HepG2 (cell line): ENCODE results near the gene RCC1. TPM values are rescaled to one million over a fixed set of nuclear protein-coding genes. Genes with fewer than 3 reads are reported as not detected.
A peak's percentile ranks its signal among the peaks of the same experiment; 100 is the strongest.

Experiments
- ARID4A ChIP-seq: sonication (generic); formaldehyde crosslinking; IDR thresholded peaks from 2 replicates; pipeline ENCODE4 v1.5.0; 2020; ENCODE audit warnings: mild to moderate bottlenecking, missing genetic modification reagents, borderline replicate concordance
- BRF2 ChIP-seq: sonication (generic); formaldehyde crosslinking; IDR thresholded peaks from 2 replicates; pipeline ENCODE4 v1.8.1; 2022; ENCODE audit warnings: mild to moderate bottlenecking, missing genetic modification reagents
- CREBL2 ChIP-seq: sonication (generic); formaldehyde crosslinking; IDR thresholded peaks from 2 replicates; pipeline ENCODE4 v1.8.1; 2023; ENCODE audit warnings: missing genetic modification reagents, mild to moderate bottlenecking, borderline replicate concordance
- NFAT5 ChIP-seq: sonication (generic); formaldehyde crosslinking; IDR thresholded peaks from 2 replicates; pipeline ENCODE4 v1.4.0; 2020; ENCODE audit warnings: missing genetic modification reagents
- NR0B2 ChIP-seq: sonication (generic); formaldehyde crosslinking; IDR thresholded peaks from 2 replicates; pipeline ENCODE4 v1.4.0; 2020; ENCODE audit warnings: mild to moderate bottlenecking, missing genetic modification reagents
- NR3C1 ChIP-seq: sonication (generic); formaldehyde crosslinking; IDR thresholded peaks from 2 replicates; pipeline ENCODE4 v1.4.0; 2020; ENCODE audit warnings: missing genetic modification reagents
- PITX1 ChIP-seq: sonication (generic); formaldehyde crosslinking; IDR thresholded peaks from 2 replicates; pipeline ENCODE4 v1.5.1; 2020; ENCODE audit warnings: mild to moderate bottlenecking, missing genetic modification reagents
- RARA ChIP-seq: IDR thresholded peaks from 2 replicates; pipeline ENCODE4 v1.6.1; 2016; ENCODE audit warnings: missing genetic modification reagents, missing compliant biosample characterization
- ZBTB25 ChIP-seq: IDR thresholded peaks from 2 replicates; pipeline ENCODE4 v1.6.1; 2018; ENCODE audit warnings: missing genetic modification reagents
- ZNF292 ChIP-seq: sonication (generic); formaldehyde crosslinking; IDR thresholded peaks from 2 replicates; pipeline ENCODE4 v1.8.1; 2022; ENCODE audit warnings: mild to moderate bottlenecking, low read depth, missing genetic modification reagents, borderline replicate concordance
- ZNF317 ChIP-seq: sonication (generic); formaldehyde crosslinking; IDR thresholded peaks from 2 replicates; pipeline ENCODE4 v1.5.0; 2020; ENCODE audit warnings: mild to moderate bottlenecking, missing genetic modification reagents
- ZNF33A ChIP-seq: sonication (generic); formaldehyde crosslinking; IDR thresholded peaks from 2 replicates; pipeline ENCODE4 v1.5.1; 2020; ENCODE audit warnings: missing genetic modification reagents, mild to moderate bottlenecking, moderate library complexity, borderline replicate concordance
- ZNF34 ChIP-seq: sonication (generic); formaldehyde crosslinking; IDR thresholded peaks from 2 replicates; pipeline ENCODE4 v1.4.0; 2020; ENCODE audit warnings: mild to moderate bottlenecking, missing genetic modification reagents, borderline replicate concordance
- ZNF543 ChIP-seq: sonication (generic); formaldehyde crosslinking; IDR thresholded peaks from 2 replicates; pipeline ENCODE4 v1.4.0; 2020; ENCODE audit warnings: mild to moderate bottlenecking, missing genetic modification reagents
- ZNF816 ChIP-seq: sonication (generic); formaldehyde crosslinking; IDR thresholded peaks from 2 replicates; pipeline ENCODE4 v1.8.0; 2022; ENCODE audit warnings: missing genetic modification reagents, mild to moderate bottlenecking, borderline replicate concordance
- polyA plus RNA-seq, 8 experiments: library from polyadenylated mRNA; depleted of rRNA in 3 of 8; stranded (reverse) in 7 of 8; unstranded in 1 of 8; fragments of >200 nt; fragmentation: Illumina TruSeq in 4 of 8; extraction: Trizol in 4 of 8; gene quantifications; 2 replicates each; pipeline versions ENCODE4 v1.2.1 to v1.2.3, GENCODE V29; 2011 to 2016; ENCODE audit warnings: low read depth in 4 of 8, missing spikeins in 1 of 8, mixed read lengths in 1 of 8; ENCODE audit not compliant: insufficient read depth in 1 of 8
- total RNA-seq, 5 experiments: library from RNA; depleted of rRNA; stranded (reverse); fragments of >200 nt; fragmentation: Illumina TruSeq; extraction: Trizol; gene quantifications; 2 replicates each; pipeline ENCODE4 v1.2.3, GENCODE V29; 2016; ENCODE audit warnings: low read depth in 1 of 5

Gene RCC1
- total and polyA plus RNA-seq, 2 of the 13 experiments (the other 11 are each of a cell fraction or from before 2014, with no cell fraction given): 47.2 to 80.8 TPM

- peak; percentile 37; the same call in 1 of the 2 replicates for TF ChIP-seq ARID4A
- TF ChIP-seq ZNF292 (CRISPR knock-in tag): no peak
- no peak for TF ChIP-seq BRF2 (CRISPR knock-in tag)
- no peak for TF ChIP-seq ZNF816 (CRISPR knock-in tag)
- no peak for TF ChIP-seq NR3C1 (CRISPR knock-in tag)
- TF ChIP-seq CREBL2 (CRISPR knock-in tag): no peak
- TF ChIP-seq NFAT5 (CRISPR knock-in tag): no peak
- peak; percentile 25; the same call in 1 of the 2 replicates for TF ChIP-seq PITX1 (CRISPR knock-in tag)
- TF ChIP-seq ZNF33A (CRISPR knock-in tag): no peak
- TF ChIP-seq ZNF34: no peak
- TF ChIP-seq ZNF317: no peak
- no peak for TF ChIP-seq NR0B2
- TF ChIP-seq ZBTB25 (CRISPR knock-in tag): 0 out of 2 replicates have a peak, but pooled peaks have one; percentile 28
- no peak for TF ChIP-seq ZNF543 (CRISPR knock-in tag)
- peak; percentile 71 for TF ChIP-seq RARA (CRISPR knock-in tag)
Observed at GRCh38 chr1:28518745-28519341, 13.0 kb downstream of the RCC1 start (continued).
